ENCODE data around the gene NHSL1.

The NHSL1 gene

GRCh38 chr6:138401960-138402837, 97.1 kb downstream of the NHSL1 start:
- no peak for DNase-seq (ENCODE audit: low read depth in 2 of 2)

- DNase-seq (ENCODE audit: low read depth in 2 of 2), result no peak
Observed at GRCh38 chr6:138400326-138400725, 99.0 kb downstream of the NHSL1 start.

DNA sequence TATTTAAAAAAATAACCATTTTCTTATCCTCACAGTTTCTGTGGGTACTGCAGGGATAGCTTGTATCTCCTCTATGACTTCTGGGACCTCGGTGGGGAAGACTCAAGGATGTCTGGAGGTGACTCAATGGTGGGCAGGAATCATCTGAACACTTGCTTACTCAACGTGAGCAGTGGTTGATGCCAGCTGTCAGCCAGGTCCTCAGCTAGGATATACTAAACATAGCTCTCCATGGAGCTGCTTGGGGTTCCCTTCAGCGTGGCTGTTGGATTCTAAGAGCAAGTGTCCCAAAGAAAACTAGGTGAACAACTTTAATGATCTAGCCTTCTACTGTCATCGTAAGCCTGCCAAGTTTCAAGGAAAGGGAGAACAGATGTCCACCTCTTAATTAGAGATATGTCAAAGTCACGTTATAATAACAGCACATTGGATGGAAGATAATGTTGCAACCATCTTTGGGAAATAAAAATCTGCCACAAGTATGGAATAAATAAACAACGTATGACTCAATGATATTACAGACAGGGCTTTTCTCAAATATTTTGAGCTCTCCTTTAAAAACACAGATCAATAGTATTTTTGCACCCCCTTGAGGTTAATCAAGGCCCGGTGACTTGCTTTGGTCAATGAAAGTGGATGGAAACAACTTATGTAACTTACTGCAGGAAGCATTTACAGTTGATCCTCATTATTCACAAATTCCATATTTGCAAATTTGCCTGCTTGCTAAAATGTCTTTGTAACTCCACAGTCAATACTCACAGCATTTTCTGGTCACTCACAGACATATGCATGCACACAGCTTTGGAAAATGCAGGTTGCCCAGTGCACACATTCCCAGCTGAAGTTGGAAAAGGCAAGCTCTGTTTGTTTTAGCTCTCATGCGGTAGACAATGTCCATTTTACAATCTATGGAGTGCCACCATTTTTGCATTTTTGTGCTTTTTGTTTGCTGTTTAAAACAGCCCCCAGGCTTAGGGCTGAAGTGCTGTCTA, 101.9 kb downstream of the NHSL1 start:
- DNase-seq (ENCODE audit: low read depth in 2 of 2), result no peak

- DNase-seq (ENCODE audit: low read depth in 2 of 2), result no peak
Observed at GRCh38 chr6:138396709-138397108, 102.6 kb downstream of the NHSL1 start.

- DNase-seq (ENCODE audit: low read depth in 2 of 2), result no peak
Observed at GRCh38 chr6:138393871-138394783, 105.2 kb downstream of the NHSL1 start.

- DNase-seq (ENCODE audit: low read depth in 2 of 2), result no peak
Observed at GRCh38 chr6:138389551-138389950, 109.7 kb downstream of the NHSL1 start.

GRCh38 chr6:138387577-138388368, 111.5 kb downstream of the NHSL1 start:
- no peak for DNase-seq (ENCODE audit: low read depth in 2 of 2)

- no peak for DNase-seq (ENCODE audit: low read depth in 2 of 2)
Observed at GRCh38 chr6:138386897-138387296, 112.4 kb downstream of the NHSL1 start.

DNA sequence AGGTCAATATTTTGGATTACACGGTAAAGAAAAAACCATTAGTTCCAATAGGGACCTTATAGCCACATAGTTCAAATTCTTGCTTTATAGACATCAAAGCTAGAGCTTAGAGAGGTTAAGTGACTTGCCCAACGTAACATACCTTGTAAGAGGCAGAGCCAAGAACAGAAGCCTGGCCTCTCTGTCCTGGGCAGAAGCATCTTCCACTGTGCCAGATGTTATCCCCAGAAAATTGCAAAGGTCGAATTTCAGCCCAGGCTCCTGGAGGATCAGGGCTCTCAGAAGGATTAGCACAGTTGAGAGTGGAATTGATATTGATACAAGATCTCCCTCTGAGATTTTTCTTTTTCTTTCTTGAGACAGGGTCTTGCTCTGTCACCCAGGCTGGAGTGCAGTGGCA, 115.5 kb downstream of the NHSL1 start:
- no peak for DNase-seq (ENCODE audit: low read depth in 2 of 2)

- no peak for DNase-seq (ENCODE audit: low read depth in 2 of 2)
Observed at GRCh38 chr6:138382498-138383265, 116.6 kb downstream of the NHSL1 start.

DNA sequence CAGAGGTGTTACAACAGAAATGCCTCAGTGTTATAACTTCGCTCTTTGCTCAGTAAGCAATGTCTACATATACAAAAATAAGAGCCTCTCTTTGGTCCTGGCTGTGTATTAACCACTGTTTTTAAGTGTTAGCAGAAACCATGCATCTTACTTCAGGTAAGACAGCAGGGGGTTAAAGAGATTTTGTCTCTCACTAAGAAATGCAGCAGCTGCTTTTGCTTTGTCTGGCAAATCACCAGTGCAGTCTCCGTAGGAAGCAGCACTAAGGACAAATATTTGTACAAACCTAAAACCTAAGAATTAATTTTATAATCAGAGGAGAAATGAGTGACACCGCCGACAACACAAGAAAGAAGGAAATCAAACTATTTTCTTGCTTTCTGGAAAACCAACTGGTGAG, 120.8 kb downstream of the NHSL1 start:
- DNase-seq (ENCODE audit: low read depth in 2 of 2), result no peak

DNA sequence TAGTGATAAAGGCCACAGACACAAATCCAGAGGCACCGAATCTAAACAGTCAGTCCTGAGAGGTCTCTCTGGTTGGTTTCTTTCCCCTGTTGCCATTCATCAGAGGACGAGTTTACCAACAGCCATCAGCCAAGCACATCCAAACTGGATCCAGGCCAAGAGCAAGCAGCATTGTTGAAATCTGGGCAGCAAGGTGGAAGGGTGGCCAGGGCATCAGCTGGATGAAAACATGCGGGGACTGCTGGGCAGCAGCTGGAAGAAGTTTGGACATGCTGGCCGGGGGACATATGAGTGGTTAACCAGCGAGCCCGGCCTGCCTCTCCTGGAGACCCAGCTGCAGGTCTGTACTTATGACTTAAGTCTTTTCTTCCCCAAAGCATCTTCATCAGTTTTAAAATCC, 121.5 kb downstream of the NHSL1 start, which contains the start of gene SMIM28:
TSS of gene SMIM28 (plus strand) at position 62 of the 400 bp plus-strand sequence. CDS start at position 230, 168 bp downstream.
- DNase-seq (ENCODE audit: low read depth in 2 of 2), result no peak

GRCh38 chr6:138377042-138377441, 122.3 kb downstream of the NHSL1 start:
- DNase-seq (ENCODE audit: low read depth in 2 of 2), result no peak

DNA sequence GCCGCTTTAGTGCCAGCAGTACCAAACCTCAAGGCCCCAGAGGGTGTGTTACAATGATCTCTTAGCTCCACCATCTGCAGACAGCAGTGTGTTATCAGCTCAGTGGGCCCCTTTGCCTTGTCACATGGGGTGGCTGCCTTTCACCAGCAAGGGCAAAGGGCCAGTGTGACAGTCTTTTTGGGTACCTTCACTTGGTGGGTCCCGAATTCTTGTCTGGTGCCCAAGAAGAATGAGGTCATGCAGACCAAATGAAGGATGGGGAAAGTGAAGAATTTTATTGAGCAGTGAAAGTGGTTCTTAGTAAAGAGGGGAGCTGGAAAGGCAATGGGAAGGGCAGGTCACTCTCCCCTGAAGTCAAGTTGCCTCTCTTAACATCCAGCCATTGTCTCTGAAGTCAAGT, 124.5 kb downstream of the NHSL1 start:
- DNase-seq (ENCODE audit: low read depth in 2 of 2), result no peak

DNA sequence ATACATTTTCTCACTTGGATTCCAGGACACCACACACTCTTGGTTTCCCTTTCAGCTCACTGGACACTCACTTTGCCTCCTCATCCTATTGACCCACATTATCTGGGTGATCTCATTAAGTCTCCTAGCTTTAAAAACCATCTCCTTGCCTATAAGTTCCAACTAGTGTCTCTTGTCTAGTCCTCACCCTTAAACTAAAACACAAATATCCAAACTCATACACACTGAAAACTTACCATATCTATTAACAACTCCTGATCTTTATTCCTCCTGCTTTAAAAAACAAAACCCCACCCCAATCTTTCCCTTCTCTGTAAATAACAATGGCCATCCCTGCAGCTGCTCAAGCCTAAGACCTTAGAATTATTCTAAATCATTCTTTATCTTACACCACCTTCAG, 125.1 kb downstream of the NHSL1 start:
- no peak for DNase-seq (ENCODE audit: low read depth in 2 of 2)

DNA sequence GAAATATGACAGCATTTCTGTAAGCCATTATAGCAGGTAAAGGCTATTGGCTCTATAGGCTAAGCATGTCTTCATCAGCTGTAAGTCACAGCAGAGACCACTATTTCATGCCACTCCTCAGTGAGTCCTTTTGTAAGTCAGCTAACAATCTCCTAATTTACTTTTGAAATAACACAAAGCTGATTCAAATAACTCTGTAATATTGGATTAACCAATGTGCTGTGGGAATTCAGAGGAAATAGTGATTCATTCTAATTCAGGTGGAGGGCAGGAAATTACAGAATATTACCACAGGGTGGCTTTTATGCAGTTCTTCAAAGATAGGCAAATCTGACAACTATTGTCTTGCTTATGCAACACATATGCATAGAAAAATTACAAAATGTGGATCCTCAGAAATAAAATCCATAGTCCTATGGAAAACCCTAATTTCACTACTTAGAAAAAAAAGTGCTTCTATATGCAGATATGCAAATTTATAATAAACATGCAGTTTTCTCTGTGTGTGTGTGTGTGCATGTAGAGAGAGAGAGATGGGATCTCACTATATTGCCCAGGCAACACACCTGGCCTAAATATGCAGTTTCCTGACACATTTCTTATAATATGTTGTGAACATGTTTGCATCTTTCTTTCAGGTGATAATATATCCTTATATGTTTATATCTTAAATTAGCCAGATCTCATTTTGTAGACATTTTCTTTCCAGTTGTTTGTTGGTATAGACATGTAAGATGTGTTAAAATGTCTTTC, 126.4 kb downstream of the NHSL1 start:
- DNase-seq (ENCODE audit: low read depth in 2 of 2), result no peak

Data from stimulated activated CD8-positive, alpha-beta memory T cell treated with anti-CD3 and anti-CD28 coated beads, Interleukin-15, amount 100 ng/mL, for 4 hours (primary cell).